H1 (cell line): ENCODE measurements around the gene PALD1. TPM values are rescaled to one million over a fixed set of nuclear protein-coding genes. Genes with fewer than 3 reads are reported as not detected.

Experiments used
- CTCF ChIA-PET: fragments of 300-600 bp; sonication (Branson Sonifier 250); formaldehyde crosslinking; loops from one replicate; lab custom pipeline; 2021; ENCODE audit not compliant: partially characterized antibody; lab: Charles Lee
- POLR2A ChIA-PET: fragments of 300-600 bp; sonication (Branson Sonifier 250); formaldehyde crosslinking; loops from one replicate; lab custom pipeline; 2021; ENCODE audit warnings: inconsistent platforms; ENCODE audit not compliant: partially characterized antibody; lab: Charles Lee
- DNase-seq, 2 experiments: peaks; one replicate each; pipeline versions ENCODE4 v3.0.0 to v3.0.0-alpha.2; 2010 to 2022; ENCODE audit warnings: low spot score in 2 of 2, low read depth in 1 of 2, mixed read lengths in 1 of 2
- FAIRE-seq: peaks from 2 replicates; lab custom pipeline; 2011; peaks lifted over from hg19 to GRCh38; lab: Jason Lieb, UNC
- H2AFZ ChIP-seq: 2 replicates; pipeline ENCODE4 v1.8.1; 2012; ENCODE audit warnings: low read length, inconsistent platforms
- H2AK5ac ChIP-seq: 2 replicates; pipeline ENCODE4 v1.6.1; 2013; ENCODE audit warnings: low read depth, low read length
- H2BK120ac ChIP-seq: replicated peaks from 2 replicates; pipeline ENCODE3; 2013; ENCODE audit warnings: low read depth, low read length, inconsistent platforms
- H2BK12ac ChIP-seq: 2 replicates; pipeline ENCODE4 v1.6.1; 2013; ENCODE audit warnings: low read depth, low read length
- H2BK15ac ChIP-seq: 2 replicates; pipeline ENCODE4 v1.6.1; 2013; ENCODE audit warnings: low read length
- H2BK20ac ChIP-seq: 2 replicates; pipeline ENCODE4 v1.6.1; 2013; ENCODE audit warnings: low read length
- H2BK5ac ChIP-seq: 2 replicates; pipeline ENCODE4 v1.6.1; 2013; ENCODE audit warnings: low read depth, low read length
- H3K14ac ChIP-seq: 2 replicates; pipeline ENCODE4 v1.6.1; 2013; ENCODE audit warnings: inconsistent platforms; ENCODE audit not compliant: insufficient read length
- H3K18ac ChIP-seq: 2 replicates; pipeline ENCODE4 v1.6.1; 2013; ENCODE audit warnings: low read length; ENCODE audit errors: extremely low read depth
- H3K23ac ChIP-seq: 2 replicates; pipeline ENCODE4 v1.6.1; 2013; ENCODE audit warnings: inconsistent platforms; ENCODE audit not compliant: insufficient read length
- H3K23me2 ChIP-seq: 2 replicates; pipeline ENCODE4 v1.6.1; 2013; ENCODE audit warnings: low read depth, low read length
- H3K27ac ChIP-seq: 2 replicates; pipeline ENCODE4 v1.6.1; 2011; ENCODE audit warnings: low read depth, low read length, inconsistent platforms
- H3K27me3 ChIP-seq, 4 experiments: replicated peaks in 1 of 4; 1 replicate in 1 of 4; 2 replicates in 3 of 4; pipeline versions ENCODE4 v1.6.1 to v1.8.1; 2011 to 2013; ENCODE audit warnings: low read length in 3 of 4, mild to moderate bottlenecking in 3 of 4, inconsistent platforms in 2 of 4, mixed read lengths in 2 of 4, moderate library complexity in 1 of 4; ENCODE audit not compliant: control insufficient read depth in 3 of 4, insufficient read depth in 3 of 4; ENCODE audit errors: extremely low read depth in 1 of 4
- H3K36me3 ChIP-seq, 4 experiments: 2 replicates each; pipeline versions ENCODE4 v1.6.1 to v1.8.1; 2011 to 2013; ENCODE audit warnings: mild to moderate bottlenecking in 4 of 4, low read length in 3 of 4, moderate library complexity in 2 of 4, control low read depth in 1 of 4, inconsistent platforms in 1 of 4; ENCODE audit not compliant: insufficient read depth in 4 of 4, control insufficient read depth in 2 of 4
- H3K4ac ChIP-seq: replicated peaks from 2 replicates; pipeline ENCODE3; 2013; ENCODE audit warnings: low read length, low read depth, mixed read lengths, inconsistent platforms; ENCODE audit not compliant: insufficient read length
- H3K4me1 ChIP-seq, 4 experiments: replicated peaks in 1 of 4; 1 replicate in 1 of 4; 2 replicates in 3 of 4; pipeline versions ENCODE4 v1.6.1 to v1.8.1; 2011 to 2013; ENCODE audit warnings: low read length in 3 of 4, inconsistent platforms in 2 of 4, mixed read lengths in 1 of 4; ENCODE audit not compliant: insufficient read depth in 4 of 4, control insufficient read depth in 3 of 4
- H3K4me2 ChIP-seq, 2 experiments: 2 replicates each; pipeline versions ENCODE4 v1.6.1 to v1.8.1; 2011 to 2013; ENCODE audit warnings: low read depth in 2 of 2, low read length in 2 of 2, control low read depth in 1 of 2, inconsistent platforms in 1 of 2, mild to moderate bottlenecking in 1 of 2; ENCODE audit not compliant: insufficient read depth in 1 of 2
- H3K4me3 ChIP-seq, 4 experiments: fragments of 200-600, 300-600 bp in 1 of 4; sonication (generic), shearing (Covaris generic), sonication (Bioruptor Twin) in 1 of 4; 2 replicates each; pipeline versions ENCODE4 v1.5.1 to v1.8.1; 2011 to 2016; ENCODE audit warnings: low read length in 4 of 4, low read depth in 3 of 4, control low read depth in 2 of 4, inconsistent platforms in 2 of 4, mild to moderate bottlenecking in 2 of 4, mixed read lengths in 1 of 4, moderate library complexity in 1 of 4; ENCODE audit not compliant: insufficient read depth in 2 of 4; ENCODE audit errors: extremely low read depth in 1 of 4
- H3K56ac ChIP-seq: replicated peaks from 2 replicates; pipeline ENCODE3; 2013; ENCODE audit warnings: low read depth, mild to moderate bottlenecking, mixed read lengths, low read length, inconsistent platforms; ENCODE audit not compliant: insufficient read length
- H3K79me1 ChIP-seq: 2 replicates; pipeline ENCODE4 v1.6.1; 2013; ENCODE audit warnings: low read depth, low read length, control low read depth
- H3K79me2 ChIP-seq, 2 experiments: 2 replicates each; pipeline versions ENCODE4 v1.6.1 to v1.8.1; 2012 to 2013; ENCODE audit warnings: low read length in 2 of 2, mild to moderate bottlenecking in 2 of 2, inconsistent platforms in 1 of 2; ENCODE audit not compliant: insufficient read depth in 2 of 2, control insufficient read depth in 1 of 2
- H3K9ac ChIP-seq, 4 experiments: replicated peaks in 1 of 4; 1 replicate in 1 of 4; 2 replicates in 3 of 4; pipeline versions ENCODE4 v1.6.1 to v1.8.1; 2011 to 2013; ENCODE audit warnings: low read depth in 3 of 4, low read length in 3 of 4, control low read depth in 2 of 4, mild to moderate bottlenecking in 2 of 4, moderate library complexity in 2 of 4, inconsistent platforms in 1 of 4; ENCODE audit errors: extremely low read depth in 1 of 4
- H3K9me3 ChIP-seq, 2 experiments: 2 replicates each; pipeline versions ENCODE4 v1.6.1 to v1.8.1; 2012 to 2013; ENCODE audit warnings: mild to moderate bottlenecking in 2 of 2, moderate library complexity in 2 of 2, control low read depth in 1 of 2, inconsistent platforms in 1 of 2, low read depth in 1 of 2, low read length in 1 of 2, mixed read lengths in 1 of 2; ENCODE audit not compliant: insufficient read depth in 2 of 2
- H4K20me1 ChIP-seq, 2 experiments: replicated peaks in 1 of 2; 2 replicates each; pipeline versions ENCODE3 to v1.8.1; 2011 to 2013; ENCODE audit warnings: inconsistent platforms in 2 of 2, low read length in 2 of 2, mild to moderate bottlenecking in 1 of 2; ENCODE audit not compliant: insufficient read depth in 2 of 2, control insufficient read depth in 1 of 2
- H4K5ac ChIP-seq: 2 replicates; pipeline ENCODE4 v1.6.1; 2013; ENCODE audit warnings: low read length, low read depth, mixed read lengths, inconsistent platforms; ENCODE audit not compliant: insufficient read length
- H4K8ac ChIP-seq: 2 replicates; pipeline ENCODE4 v1.8.0; 2013; ENCODE audit warnings: mild to moderate bottlenecking, moderate library complexity, low read length, inconsistent platforms; ENCODE audit not compliant: insufficient read depth; ENCODE audit errors: extremely low read depth
- H4K91ac ChIP-seq: replicated peaks from 2 replicates; pipeline ENCODE3; 2013; ENCODE audit warnings: low read length, mixed read lengths, inconsistent platforms; ENCODE audit not compliant: insufficient read length
- EGR1 ChIP-seq: IDR thresholded peaks from 2 replicates; pipeline ENCODE4 v1.6.1; 2011; ENCODE audit warnings: low read depth, low read length, borderline replicate concordance
- TBP ChIP-seq: IDR thresholded peaks from 2 replicates; pipeline ENCODE4 v1.6.1; 2011; ENCODE audit warnings: low read depth, low read length, improper control_type of control experiment
- WGBS, 2 experiments: shearing (Covaris generic) in 1 of 2; methylation state at CpG; one replicate each; pipeline versions ENCODE4 v1.1.6 to v1.1.7; 2013 to 2015; ENCODE audit warnings: low lambda C conversion rate in 2 of 2, mixed read lengths in 2 of 2, inconsistent platforms in 1 of 2, low coverage in 1 of 2, missing lambda C conversion rate in 1 of 2; ENCODE audit not compliant: insufficient replicate concordance in 2 of 2, insufficient coverage in 1 of 2, insufficient read length in 1 of 2; ENCODE audit errors: extremely low coverage in 1 of 2, missing lambda C conversion rate in 1 of 2; 5-methylcytosine and 5-hydroxymethylcytosine counted together
- polyA plus RNA-seq, 7 experiments: library from polyadenylated mRNA; depleted of rRNA in 3 of 7; stranded (reverse) in 5 of 7; unstranded in 2 of 7; fragments of >200 nt in 5 of 7; fragments of 200-250 nt in 2 of 7; gene quantifications; 1 replicate in 5 of 7; 2 replicates in 1 of 7; 4 replicates in 1 of 7; pipeline versions ENCODE4 v1.2.1 to v1.2.3, GENCODE V29; 2011 to 2013; ENCODE audit warnings: missing spikeins in 2 of 7, mixed read lengths in 2 of 7
- total RNA-seq: library from RNA; stranded (reverse); fragmentation: NEBNext Ultra II Directional; extraction: Animal tissue kit (Norgen Biotek cat#: 25700); gene quantifications from 2 replicates; pipeline ENCODE4 v1.2.1, GENCODE V29; 2021

PALD1 gene
- total and polyA plus RNA-seq, 2 of the 8 experiments (the other 6 are each of a cell fraction or from before 2014, with no cell fraction given), result 13.3 to 32.8 TPM

- Histone ChIP-seq H3K79me1 (no peaks in the 10 kb centered on the region), H4K91ac (no peak overlapping the region), H3K18ac (no peak overlapping the region), H2BK20ac (0 out of 2 replicates have a peak overlapping the region, but pooled peaks have one; percentile 77), H3K14ac (no peak overlapping the region), H3K9ac (no peak overlapping the region), H3K4ac (no peak overlapping the region), H2BK12ac (no peak overlapping the region), H4K5ac (no peak overlapping the region), H2BK5ac (no peak overlapping the region), H4K8ac (no peak overlapping the region), H2AK5ac (no peak overlapping the region), H3K4me2 (no peak overlapping the region), H3K23ac (no peak overlapping the region), H4K20me1 (no peaks in the 10 kb centered on the region), H3K36me3 (no peaks in the 10 kb centered on the region), H3K27me3 (peaks cover 0 to under 1% (median 0%) of the 10 kb centered on the region in 4 experiments; a peak in 1 of 7 replicates), H3K56ac (no peak overlapping the region), H2BK15ac (no peak overlapping the region), H3K9me3 (no peaks in the 10 kb centered on the region), H3K4me1 (peaks cover 0 to 4% (median 0%) of the 10 kb centered on the region in 4 experiments; a peak in 3 of 7 replicates), H3K4me3 (no peak overlapping the region), H3K23me2 (no peaks in the 10 kb centered on the region), H3K79me2 (no peaks in the 10 kb centered on the region), H3K27ac (no peak overlapping the region), H2AFZ (no peak overlapping the region), H2BK120ac (no peak overlapping the region)
- DNase-seq (peak in 1 of 2 experiments; percentile 27), FAIRE-seq (no peak)
- TF ChIP-seq TBP, result no peak
- no peak for TF ChIP-seq EGR1
- 86% methylated on average over 14 of the region's 14 CpGs; no CpG with 5 or more reads in 1 of the 2 experiments for WGBS, 2 experiments
- ChIA-PET CTCF (interaction anchor here (0.6 to 5.3 kb wide), 2 partner anchors 11 to 526 kb away, joined by 3 to 26 read pairs; no protein-coding TSS in a partner anchor), POLR2A (no interaction called here)
Measured at GRCh38 chr10:70596110-70596798, 117.7 kb downstream of the PALD1 start.
